ENCODE measurements around the gene BRD7. TPM values are rescaled to one million over a fixed set of nuclear protein-coding genes. Genes with fewer than 3 reads are reported as not detected.

Gene BRD7
- total and polyA plus RNA-seq, 2 donors (not counting 3 experiments of a cell fraction or from before 2014, with no cell fraction given), result 17.1 to 69.1 TPM

- H3K27me3 ChIP-seq (ENCODE audit: control insufficient read depth in 2 of 2, insufficient read depth in 2 of 2, low read length in 2 of 2), result no peaks in the 10 kb centered on the region
- CTCF ChIA-PET, result no interaction called here
- H3K9me3 ChIP-seq (replicated peaks; ENCODE audit: control insufficient read depth, insufficient read depth, low read length), result no peaks in the 10 kb centered on the region
- FAIRE-seq (no peak), DNase-seq (ENCODE audit: low read depth, low spot score) (no peak)
- H3K79me2 ChIP-seq (ENCODE audit: control insufficient read depth, insufficient read depth, low read length), result no peaks in the 10 kb centered on the region
- H4K20me1 ChIP-seq (replicated peaks; ENCODE audit: control insufficient read depth, extremely low read depth, insufficient read depth, low read length), result no peaks in the 10 kb centered on the region
- no peak overlapping the region for H3K9ac ChIP-seq (replicated peaks; ENCODE audit: extremely low read depth, insufficient read depth, low read length)
- no peaks in the 10 kb centered on the region for H3K36me3 ChIP-seq (ENCODE audit: control insufficient read depth in 2 of 2, extremely low read depth in 1 of 2, insufficient read depth in 2 of 2, low read length in 2 of 2)
- H2AFZ ChIP-seq (ENCODE audit: low read depth, low read length), result no peak overlapping the region
- no peaks in the 10 kb centered on the region for H3K9me1 ChIP-seq (replicated peaks; ENCODE audit: control insufficient read depth, extremely low read depth, insufficient read depth, low read length)
- BruUV-seq (replicated peaks), result no TSS peak
- H3K27ac ChIP-seq (ENCODE audit: insufficient read depth, low read depth, low read length), result no peak overlapping the region
- dilution Hi-C loops (cut with MboI; ENCODE audit: extremely low pct_ligation_motif_present, low sequenced_read_pairs) (no loop called here), intact Hi-C loops (cut with micrococcal nuclease) (no loop called here)
- H3K4me3 ChIP-seq (replicated peaks in 1 of 3; ENCODE audit: insufficient read depth in 1 of 3, low read depth in 1 of 3, low read length in 3 of 3), result no peak overlapping the region
- no peak for TF ChIP-seq FOS (IDR thresholded peaks at IDR 0.05; ENCODE audit: borderline replicate concordance, insufficient read depth, low read length)
- TF ChIP-seq, protein P1, sequence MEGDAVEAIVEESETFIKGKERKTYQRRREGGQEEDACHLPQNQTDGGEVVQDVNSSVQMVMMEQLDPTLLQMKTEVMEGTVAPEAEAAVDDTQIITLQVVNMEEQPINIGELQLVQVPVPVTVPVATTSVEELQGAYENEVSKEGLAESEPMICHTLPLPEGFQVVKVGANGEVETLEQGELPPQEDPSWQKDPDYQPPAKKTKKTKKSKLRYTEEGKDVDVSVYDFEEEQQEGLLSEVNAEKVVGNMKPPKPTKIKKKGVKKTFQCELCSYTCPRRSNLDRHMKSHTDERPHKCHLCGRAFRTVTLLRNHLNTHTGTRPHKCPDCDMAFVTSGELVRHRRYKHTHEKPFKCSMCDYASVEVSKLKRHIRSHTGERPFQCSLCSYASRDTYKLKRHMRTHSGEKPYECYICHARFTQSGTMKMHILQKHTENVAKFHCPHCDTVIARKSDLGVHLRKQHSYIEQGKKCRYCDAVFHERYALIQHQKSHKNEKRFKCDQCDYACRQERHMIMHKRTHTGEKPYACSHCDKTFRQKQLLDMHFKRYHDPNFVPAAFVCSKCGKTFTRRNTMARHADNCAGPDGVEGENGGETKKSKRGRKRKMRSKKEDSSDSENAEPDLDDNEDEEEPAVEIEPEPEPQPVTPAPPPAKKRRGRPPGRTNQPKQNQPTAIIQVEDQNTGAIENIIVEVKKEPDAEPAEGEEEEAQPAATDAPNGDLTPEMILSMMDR (IDR thresholded peaks at IDR 0.05; ENCODE audit: extremely low read depth in 1 of 2, insufficient read depth in 1 of 2, low read depth in 1 of 2, low read length in 2 of 2), result no peak
- TF ChIP-seq POLR2A (IDR thresholded peaks at IDR 0.05; ENCODE audit: low read depth, low read length), result no peak
- TF ChIP-seq JUN (IDR thresholded peaks at IDR 0.05; ENCODE audit: borderline replicate concordance, insufficient read depth, insufficient read length, low read depth), result no peak
- no peak for TF ChIP-seq GATA2 (IDR thresholded peaks at IDR 0.05; ENCODE audit: insufficient read depth, insufficient read length, low read depth, low read length)
- TF ChIP-seq EZH2 (IDR thresholded peaks at IDR 0.05; ENCODE audit: borderline replicate concordance, low read depth, low read length, severe bottlenecking), result no peak
- TF ChIP-seq MAX (IDR thresholded peaks at IDR 0.05; ENCODE audit: insufficient read depth, insufficient read length), result no peak
- POLR2A ChIA-PET, result no interaction called here
- H3K4me2 ChIP-seq (ENCODE audit: insufficient read depth, low read length), result no peak overlapping the region
- H3K4me1 ChIP-seq (ENCODE audit: control insufficient read depth, extremely low read depth, insufficient read depth, low read length), result no peaks in the 10 kb centered on the region
Measured at GRCh38 chr16:50398336-50398735, 29.5 kb upstream of the BRD7 start.
